ENCODE data around the gene NAALADL2.

The NAALADL2 gene

DNA sequence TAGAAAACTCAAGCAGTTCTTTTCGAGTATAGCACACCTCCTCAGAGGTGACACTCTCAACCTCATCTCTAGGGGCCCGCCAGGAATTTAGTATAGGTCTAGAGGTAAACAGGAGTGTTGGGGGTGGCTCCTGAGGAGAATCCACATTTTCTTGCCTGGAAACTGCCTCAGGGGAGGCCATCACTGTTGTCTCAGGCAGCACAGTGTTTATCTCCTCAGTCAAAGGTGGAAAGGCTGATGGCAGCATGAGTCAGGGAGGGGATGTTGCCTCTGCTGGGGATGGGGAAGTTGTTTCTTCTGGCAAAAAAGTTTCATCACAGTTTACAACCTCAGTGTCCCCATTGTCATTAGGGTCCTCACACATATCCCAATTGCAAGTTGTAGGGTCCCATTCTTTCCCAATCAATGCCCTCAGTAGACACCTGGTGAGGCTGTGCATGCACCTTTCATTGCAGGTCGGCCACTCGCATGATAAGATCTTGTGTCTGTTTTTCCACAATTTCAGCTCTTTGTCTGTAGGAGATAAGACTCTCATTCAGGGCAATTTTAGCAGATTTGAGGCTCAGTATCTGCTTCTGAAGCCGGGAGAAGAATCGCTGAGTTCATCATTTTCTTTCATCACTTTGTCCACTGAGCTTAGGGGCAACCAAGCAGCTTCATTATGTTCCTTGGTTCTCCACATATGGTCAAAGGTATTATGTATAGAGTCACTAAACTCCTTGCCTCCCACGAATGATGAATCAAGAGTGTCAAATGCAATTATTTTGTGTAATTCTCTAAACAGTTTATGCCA is 25.8 kb downstream of the NAALADL2 start:
- no peak for DNase-seq (ENCODE audit: low spot score)

DNA sequence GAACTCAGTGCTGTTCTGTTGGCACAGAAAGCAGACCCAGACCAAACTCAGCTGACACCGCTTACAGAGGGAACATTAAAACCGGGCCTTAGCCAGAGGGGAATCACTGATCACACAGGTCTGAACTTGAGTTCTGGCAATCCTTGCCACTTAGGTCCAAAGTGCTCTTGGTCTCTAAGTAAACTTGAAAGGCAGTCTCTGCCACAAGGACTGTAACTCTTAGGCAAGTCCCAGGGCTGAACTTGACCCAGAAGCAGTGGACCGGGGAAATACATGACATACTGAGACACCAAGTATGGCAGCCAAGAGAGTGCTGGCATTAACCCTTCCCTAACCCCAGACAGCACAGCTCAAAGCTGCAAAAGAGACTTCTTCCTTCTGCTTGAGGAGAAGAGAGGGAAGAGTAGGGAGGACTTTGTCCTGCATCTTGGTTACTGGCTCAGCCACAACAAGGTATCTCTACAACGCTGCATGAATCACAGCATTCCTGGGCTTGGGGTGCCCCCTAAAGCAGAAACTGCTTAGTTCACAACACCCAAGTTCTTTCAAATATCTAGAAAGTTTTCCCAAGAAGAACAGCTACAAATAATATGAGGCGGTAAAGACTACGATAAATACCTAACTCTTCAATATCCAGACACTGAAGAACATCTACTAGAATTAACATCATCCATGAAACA is 32.5 kb downstream of the NAALADL2 start:
- DNase-seq (ENCODE audit: low spot score): no peak

DNA sequence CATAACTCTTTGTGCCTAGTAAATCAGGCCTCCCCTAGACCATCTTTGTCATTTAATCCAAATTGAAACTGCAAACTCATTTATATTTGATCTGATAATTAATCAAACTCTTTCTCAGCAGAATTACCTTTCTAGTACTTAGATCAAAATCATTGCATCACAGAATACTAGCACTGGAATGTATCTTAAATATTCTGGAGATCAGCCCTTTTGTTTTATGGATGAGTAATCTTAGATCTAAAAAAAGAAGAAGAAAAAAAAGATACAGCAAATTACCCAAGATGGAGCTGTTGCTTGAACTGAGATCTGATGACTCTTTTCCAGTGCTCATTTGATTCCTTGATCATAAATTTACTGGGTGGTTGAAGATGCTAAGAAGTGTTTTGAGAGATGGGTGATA is 47.9 kb downstream of the NAALADL2 start:
- no peak for DNase-seq (ENCODE audit: low spot score)

DNA sequence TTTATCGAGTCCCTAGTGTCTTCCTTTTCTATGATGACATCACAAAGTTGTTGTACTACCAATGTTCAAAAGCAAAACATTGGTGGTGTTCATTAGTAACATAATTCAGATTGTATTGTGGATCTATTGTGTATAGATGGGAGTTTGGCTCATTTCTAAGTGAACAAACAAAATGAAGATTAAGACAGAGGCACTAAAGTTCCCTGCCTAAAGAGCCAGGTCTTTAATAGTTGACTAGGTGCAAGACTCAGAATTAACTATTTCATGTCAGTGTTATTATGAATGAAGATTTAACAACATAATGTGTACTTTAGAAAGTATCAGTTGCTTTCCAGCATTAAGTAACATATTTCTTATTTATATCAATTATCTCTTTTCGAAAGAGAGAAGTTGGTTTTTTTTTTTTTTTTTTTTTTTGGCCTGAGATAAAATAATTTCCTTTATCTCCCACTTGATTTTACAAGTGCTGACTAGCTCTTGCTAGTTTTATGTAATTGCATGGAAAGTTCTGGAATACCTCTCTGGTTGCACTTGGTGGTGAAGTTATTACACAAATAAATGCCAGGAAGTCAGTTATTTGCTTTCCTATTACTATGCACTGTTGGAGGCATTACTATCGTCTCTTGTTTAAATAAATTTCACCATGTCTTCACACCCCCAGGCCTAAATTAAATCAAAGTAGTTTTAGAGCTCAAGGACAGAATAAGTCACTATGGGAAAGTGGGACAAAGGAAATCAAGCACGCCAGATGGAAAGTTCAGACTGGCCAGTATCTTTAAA is 48.7 kb downstream of the NAALADL2 start:
- DNase-seq (ENCODE audit: low spot score): no peak

DNA sequence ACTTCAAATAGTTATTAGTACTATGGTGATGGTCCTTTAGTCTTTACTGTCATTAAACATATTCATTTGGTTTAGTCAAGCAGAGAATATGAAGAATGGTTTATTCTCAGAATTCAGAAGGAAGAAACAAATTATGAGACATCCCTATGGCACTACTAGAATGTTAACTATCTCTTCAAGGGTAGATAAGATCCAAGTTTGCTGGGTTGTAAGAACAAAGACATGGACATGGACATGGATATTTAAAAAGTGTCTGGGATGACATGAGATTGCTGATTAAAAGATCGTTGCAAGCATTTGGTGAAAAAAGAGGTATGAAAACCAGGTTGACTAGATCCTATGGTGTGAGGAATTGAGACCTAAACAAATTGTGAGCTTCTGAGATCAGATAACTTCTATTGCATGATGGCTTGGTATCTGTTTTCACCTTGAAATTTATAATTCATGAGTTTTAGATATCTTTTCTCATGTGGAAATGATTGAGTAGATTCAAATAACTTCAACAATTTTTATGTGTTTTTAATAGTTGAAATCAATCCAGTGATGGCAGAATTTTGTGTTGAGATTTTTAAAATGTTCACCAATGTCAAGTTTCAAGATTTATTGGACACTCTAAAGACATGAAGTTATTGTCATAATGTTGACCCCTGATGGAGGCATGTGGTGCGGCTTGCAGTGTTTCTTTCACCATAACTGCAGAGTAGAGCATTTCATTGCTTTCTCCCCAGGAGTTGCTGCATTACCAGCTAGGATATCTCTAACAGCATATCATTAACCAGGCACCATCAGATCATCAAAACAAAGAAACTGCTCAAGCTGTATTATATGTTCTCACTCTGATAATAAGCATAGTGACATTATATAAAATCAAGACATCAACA is 72.6 kb downstream of the NAALADL2 start:
- no peak for DNase-seq (ENCODE audit: low spot score)

DNA sequence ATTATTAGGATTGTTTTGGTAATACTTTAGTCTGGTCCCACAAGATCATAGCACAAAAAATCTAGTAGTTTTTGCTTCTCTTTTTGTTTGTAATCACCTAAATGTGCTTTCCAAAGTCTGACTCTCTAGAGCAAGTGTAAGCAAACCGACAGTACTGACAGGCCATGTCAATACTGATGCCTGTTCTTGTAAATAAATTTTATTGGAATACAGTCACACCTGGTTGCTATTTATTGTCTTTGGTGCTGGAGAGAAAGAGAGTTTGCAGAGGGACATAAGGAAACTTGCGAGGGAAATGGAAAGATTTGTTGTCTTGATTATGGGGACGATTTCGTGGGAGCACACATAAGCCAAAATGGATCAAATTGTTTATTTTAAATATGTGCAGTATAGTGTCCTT is 77.5 kb downstream of the NAALADL2 start:
- DNase-seq (ENCODE audit: low spot score): no peak

DNA sequence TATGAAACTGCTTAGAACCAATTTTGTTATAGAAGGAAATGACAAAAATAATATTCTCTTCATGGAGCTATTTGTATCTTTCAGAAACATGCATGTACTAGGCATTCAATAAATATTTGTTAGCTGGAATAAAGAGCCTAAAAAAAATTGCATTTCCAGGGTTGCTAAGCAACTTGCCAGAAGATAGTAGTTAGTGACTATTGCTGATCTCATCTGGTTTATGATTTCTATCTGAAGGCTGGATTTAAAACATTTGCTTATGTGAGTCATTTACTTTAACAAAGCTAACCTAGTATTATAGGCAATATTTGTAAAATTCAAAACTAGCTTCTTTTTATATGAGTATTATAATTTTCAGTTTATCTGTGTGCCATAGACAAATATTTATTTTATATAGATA is 78.3 kb downstream of the NAALADL2 start:
- DNase-seq (ENCODE audit: low spot score): no peak

DNA sequence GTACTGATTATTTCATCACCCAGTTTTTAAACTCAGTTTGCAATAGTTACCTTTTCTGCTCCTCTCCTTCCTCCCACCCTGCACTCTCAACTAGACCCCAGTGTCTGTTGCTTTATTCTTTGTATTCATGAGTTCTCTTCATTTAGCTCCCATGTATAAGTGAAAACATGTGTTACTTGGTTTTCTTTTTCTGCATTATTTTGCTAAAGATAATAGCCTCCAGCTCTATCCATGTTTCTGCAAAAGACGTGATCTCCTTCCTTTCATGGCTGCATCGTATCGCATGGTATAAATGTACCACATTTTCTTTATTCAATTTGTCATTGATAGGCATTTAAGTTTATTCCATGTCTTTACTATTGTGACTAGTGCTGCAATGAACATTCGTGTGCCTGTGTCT is 79.0 kb downstream of the NAALADL2 start:
- DNase-seq (ENCODE audit: low spot score): no peak

DNA sequence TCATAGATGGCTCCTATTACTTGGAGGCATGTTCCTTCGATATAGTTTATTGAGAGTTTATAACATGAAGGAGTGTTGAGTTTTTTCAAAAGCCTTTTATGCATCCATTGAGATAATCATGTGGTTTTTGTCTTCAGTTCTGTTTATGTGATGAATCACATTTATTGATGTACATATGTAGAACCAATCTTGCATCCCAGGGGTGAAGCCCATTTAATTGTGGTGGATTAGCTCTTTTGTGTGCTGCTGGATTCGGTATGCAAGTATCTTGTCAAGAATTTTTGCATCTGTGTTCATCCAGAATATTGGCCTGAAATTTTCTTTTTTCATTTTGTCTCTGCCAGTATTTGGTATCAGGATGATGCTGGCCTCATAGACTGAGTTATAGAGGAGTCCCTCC is 81.0 kb downstream of the NAALADL2 start:
- DNase-seq (ENCODE audit: low spot score): no peak

DNA sequence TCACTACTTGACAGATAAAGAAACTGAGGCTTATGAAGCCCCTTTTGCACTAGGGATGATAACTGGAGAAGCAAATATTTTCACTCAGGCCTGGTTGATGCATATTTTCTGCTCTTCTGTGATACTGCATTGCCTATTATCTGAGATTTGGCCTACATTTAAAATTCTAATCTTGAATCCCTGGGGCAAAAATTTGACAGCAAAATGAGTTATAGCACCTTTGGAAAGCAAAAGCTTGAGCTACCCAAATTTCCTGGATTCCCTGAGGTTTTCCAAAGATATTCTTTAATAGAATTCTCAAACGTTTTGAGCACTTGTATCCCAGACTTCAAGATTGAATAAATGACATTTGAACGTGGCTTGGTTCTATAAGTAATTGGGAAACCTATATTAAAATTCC is 86.1 kb downstream of the NAALADL2 start:
- no peak for DNase-seq (ENCODE audit: low spot score)

DNA sequence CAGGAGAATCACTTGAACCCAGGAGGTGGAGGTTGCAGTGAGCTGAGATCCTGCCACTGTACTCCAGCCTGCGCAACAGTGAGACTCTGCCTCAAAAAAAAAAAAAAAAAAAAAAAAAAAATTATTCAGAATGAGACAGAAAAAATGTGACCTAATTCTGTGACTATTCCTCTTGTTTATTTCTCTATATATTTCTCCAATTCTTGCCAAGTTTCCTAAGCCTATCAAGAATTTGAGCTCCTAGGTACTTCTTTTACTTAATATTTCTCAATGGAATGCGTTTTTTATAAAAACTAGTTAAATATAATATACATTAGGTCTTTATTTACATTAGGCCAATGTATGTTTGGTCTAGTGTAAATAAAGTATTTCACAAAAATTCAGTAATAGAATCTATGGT is 86.8 kb downstream of the NAALADL2 start:
- DNase-seq (ENCODE audit: low spot score): no peak

DNA sequence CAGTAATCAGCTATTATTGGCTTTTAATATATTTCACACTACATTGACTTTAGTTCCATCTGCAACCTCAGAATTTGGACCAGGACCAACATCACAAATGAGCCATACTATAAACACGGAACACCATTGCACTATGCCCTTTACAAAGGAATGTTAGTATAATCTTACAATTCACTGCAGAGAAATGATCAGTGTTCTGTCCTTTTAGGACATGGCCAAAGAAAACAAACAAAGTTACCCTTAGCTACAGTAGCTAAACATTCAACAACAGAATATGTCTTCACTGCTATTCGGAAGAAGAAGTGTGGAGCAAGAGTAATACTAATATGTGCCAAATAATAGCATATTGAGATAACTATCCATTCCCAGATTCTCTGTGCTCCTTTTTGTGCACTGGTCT is 90.4 kb downstream of the NAALADL2 start:
- no peak for DNase-seq (ENCODE audit: low spot score)

DNA sequence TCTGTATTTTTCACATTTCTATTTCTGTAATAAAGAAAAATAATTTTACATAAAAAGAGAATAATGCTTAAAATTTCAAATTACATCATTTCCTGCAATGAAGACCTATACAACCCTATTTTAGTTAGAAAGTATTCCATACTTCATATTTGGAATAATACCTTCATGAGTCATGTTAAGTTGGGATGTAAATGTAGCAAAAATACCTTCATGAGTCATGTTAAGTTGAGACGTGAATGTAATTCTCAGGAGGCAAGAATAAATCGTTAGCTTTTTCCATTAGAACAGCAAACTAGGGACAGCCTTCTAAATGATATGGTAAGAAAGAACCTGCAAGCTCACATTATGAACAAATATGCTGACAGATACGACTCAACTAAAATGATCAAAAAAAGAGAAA is 91.9 kb downstream of the NAALADL2 start:
- no peak for DNase-seq (ENCODE audit: low spot score)

DNA sequence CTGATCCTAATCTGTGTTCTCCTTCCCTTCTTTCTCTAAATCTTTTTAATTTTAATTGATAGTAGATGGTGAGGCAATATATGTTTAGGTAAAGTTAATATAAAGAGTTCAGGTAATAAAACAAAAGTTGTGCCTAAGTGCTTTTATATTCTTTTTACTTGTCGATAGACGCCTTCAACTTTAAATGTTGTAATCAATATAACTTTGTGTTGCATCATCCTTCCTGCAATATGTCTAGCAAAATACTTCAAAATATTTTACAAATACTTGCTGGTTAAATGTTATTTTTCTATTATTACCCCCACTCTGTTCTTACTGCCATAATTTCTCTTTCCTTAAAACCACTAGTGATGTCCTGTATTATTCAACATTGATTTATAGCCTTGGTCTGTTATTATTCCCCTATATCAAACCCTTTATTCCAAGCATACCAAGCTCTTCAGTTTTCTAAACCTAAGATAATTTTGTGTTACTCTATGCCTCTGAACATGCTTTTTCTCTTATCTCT is 92.4 kb downstream of the NAALADL2 start:
- DNase-seq (ENCODE audit: low spot score): no peak

DNA sequence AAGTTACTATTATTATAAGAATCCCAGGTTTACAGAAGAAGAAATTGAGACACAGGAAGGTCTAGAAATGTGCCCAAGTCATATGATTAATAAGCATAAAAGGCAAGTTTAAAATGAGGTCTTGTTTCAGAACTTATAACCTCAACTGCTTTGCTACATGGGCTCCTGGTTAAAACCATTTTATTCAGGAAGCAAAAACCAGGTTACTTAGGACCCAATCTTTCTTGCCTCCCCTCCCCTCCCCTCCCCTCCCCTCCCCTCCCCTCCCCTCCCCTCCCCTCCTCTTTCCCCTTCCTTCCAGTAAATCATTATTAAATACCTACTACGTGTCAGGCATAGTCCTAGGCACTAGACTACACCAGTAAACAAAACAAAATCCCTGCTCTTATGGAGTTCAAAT is 93.9 kb downstream of the NAALADL2 start:
- DNase-seq (ENCODE audit: low spot score): no peak

DNA sequence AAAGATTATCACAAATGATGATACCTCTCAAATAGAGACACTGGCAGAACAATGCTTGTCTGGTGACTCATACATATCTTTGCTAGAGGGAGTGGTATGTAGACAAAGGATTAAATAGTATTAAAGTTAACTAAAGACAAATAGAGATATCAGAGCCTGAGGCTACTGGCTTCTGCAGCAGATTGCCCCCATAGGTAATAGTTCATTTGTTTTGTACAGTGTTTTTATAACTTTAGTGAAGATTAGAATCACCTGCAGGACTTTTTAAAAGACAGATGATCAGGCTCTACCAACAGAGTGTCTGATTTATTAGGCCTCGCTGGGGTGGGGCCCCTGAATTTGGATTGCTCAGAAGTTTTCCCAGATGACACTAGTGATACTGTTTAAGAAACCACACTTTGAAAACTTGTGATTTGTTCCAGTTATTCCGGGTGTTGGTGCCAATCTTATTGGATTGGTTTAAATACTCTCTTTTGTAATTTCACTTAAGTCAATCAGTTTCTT is 96.4 kb downstream of the NAALADL2 start:
- no peak for DNase-seq (ENCODE audit: low spot score)

DNA sequence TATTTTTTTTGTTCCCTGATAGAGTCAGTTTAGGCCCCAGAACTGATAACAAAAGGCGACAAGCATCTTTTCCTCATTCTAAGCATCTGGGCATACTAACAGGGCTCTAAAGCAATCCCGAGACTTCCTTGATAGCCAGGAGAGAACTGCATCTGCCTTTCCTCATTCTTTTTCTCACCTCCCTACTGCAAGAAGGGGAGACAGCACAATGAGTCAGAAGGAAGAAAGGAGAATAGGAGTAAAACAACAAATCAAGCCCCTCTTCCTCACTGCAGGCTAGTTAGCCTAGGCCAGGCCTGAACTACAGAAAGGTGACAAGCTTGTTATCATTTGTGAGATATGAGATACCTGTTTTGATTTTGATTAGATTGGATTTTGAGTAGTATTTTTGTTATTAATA is 97.9 kb downstream of the NAALADL2 start:
- no peak for DNase-seq (ENCODE audit: low spot score)

DNA sequence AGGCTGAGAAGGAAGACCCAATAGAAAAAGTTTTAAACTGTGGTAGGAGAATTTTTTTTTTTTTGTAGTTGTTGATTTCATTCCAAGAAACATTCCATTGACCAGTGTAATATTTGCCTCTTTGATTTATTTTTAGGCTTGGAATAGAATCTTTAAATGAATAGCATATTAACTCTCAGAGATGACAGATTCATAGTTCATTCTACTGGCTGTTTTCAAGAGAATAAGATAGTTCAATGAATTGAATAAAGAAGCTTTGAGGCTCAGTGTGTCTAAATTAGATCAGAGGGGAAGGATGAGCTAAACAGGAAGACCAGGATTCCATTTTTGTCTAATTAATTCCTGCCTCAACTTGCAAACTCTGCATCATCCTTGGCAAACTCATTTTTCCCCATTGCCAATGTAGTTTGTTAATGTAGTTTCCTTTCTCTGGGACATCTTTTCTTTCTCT is 98.4 kb downstream of the NAALADL2 start:
- no peak for DNase-seq (ENCODE audit: low spot score)

DNA sequence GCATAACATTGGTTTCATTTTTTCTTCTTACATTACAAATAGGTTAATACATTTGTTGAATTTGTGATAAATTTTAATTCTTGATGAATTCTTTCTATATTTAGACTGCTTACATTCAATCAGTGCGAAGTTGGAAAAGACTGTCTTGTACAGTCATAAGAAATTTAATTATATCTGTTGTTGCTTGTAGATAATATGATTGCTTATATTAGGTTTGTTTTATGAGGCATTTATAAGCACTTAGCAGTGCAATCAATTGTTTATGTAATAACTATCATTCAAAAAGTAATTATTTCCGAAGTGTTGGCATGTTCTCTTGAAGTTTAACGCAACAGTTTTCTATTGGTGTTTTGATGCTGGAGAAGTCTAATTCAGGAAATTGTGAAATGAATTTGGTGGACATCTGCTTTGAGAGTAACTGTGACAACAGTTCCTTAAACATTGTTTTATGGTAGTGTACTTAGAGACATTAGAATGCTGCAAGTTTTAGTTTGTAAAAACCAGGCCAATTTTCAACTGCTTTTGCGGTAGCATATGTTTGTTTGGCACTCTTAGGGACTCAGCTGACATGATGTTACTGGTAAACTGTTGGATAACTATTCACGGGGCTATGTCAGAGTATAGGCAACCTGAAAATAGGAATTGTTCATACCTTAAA is 99.7 kb downstream of the NAALADL2 start:
- no peak for DNase-seq (ENCODE audit: low spot score)

DNA sequence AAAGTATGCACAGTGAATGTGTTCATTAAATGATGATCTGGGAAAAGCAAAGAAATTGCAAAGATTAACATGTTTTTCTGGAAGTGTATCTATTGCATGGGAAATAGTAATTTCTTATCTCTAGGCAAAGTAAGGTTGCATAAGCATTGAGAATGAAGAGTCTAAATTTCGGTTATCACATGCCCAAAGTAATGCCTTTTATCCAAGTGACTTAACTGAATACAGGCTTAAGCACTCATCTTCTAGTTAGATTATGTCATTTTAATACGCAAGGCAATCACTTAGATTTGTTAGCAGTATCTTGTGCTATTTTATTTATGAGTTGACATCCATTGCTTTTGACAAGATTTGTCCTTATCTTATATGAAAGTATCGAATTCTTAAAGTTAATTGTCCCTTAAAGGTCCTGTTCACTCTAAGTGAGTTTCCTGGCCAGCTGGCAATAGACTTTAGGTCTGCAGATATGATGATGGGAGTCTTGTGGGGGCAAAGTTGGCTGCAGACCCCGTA is 100.5 kb downstream of the NAALADL2 start:
- DNase-seq (ENCODE audit: low spot score): no peak

DNA sequence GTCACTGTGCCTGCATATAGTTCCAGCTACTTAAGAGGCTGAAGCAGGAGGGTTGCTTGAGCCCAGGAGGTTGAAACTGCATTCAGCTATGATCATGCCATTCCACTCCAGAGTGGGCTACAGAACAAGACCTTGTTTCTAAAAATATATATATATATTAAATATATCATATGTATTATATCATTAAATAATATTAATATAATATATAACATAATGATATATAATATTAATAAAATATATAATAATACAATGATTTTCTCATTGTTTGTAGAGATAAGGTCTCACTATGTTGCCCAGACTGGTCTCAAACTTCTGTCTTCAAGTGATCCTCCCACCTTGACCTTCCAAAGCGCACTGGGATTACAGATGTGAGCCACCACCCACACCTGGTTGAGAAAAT is 101.8 kb downstream of the NAALADL2 start:
- DNase-seq (ENCODE audit: low spot score): no peak

All from CD4-positive, alpha-beta T cell treated with Interleukin-2 at 100 ng/mL for 4 hours (primary cell).